ENCODE measurements around the gene RNLS. TPM values are rescaled to one million over a fixed set of nuclear protein-coding genes. Genes with fewer than 3 reads are reported as not detected.

Gene RNLS
- total RNA-seq, 3 donors from 2014 or later, result 9.8 to 12.1 (median 11.8) TPM

- intact Hi-C loops (cut with DNase I, micrococcal nuclease), result no loop called here
- ATAC-seq (peak; percentile 88), DNase-seq (no peak)
- Histone ChIP-seq H3K36me3 (ENCODE audit: low read depth) (no peaks in the 10 kb centered on the region), H3K4me3 (no peak overlapping the region), H3K9me3 (peaks cover 26% of the 10 kb centered on the region), H3K4me1 (ENCODE audit: low read depth) (no peaks in the 10 kb centered on the region)
- TF ChIP-seq CTCF (IDR thresholded peaks at IDR 0.05), result no peak
Measured at GRCh38 chr10:88319960-88320517, 263.1 kb downstream of the RNLS start.

- peak; percentile 27 for ATAC-seq
- DNase-seq, result no peak
Measured at GRCh38 chr10:88318803-88319202, 264.3 kb downstream of the RNLS start.

GRCh38 chr10:88317099-88317498 is 266.0 kb downstream of the RNLS start:
- no peak for ATAC-seq
- DNase-seq, result no peak
- TF ChIP-seq CTCF (IDR thresholded peaks at IDR 0.05), result no peak
- Histone ChIP-seq H3K36me3 (ENCODE audit: low read depth) (no peaks in the 10 kb centered on the region), H3K9me3 (peaks cover 26% of the 10 kb centered on the region), H3K4me3 (no peak overlapping the region), H3K4me1 (ENCODE audit: low read depth) (no peaks in the 10 kb centered on the region)
- intact Hi-C loops (cut with DNase I, micrococcal nuclease), result no loop called here

More at GRCh38 chr10:88318803-88319202, 264.3 kb downstream of the RNLS start:
- peaks cover 26% of the 10 kb centered on the region for H3K9me3 ChIP-seq
- no peak overlapping the region for H3K4me3 ChIP-seq
- TF ChIP-seq CTCF (IDR thresholded peaks at IDR 0.05), result no peak
- no peaks in the 10 kb centered on the region for H3K4me1 ChIP-seq (ENCODE audit: low read depth)
- H3K36me3 ChIP-seq (ENCODE audit: low read depth), result no peaks in the 10 kb centered on the region
- intact Hi-C loops (cut with DNase I, micrococcal nuclease), result no loop called here

GRCh38 chr10:88316292-88316861 is 266.7 kb downstream of the RNLS start:
- TF ChIP-seq CTCF (IDR thresholded peaks at IDR 0.05), result no peak
- intact Hi-C loops (cut with DNase I, micrococcal nuclease), result no loop called here
- ATAC-seq (no peak), DNase-seq (no peak)
- peaks cover 26% of the 10 kb centered on the region for H3K9me3 ChIP-seq
- no peak overlapping the region for H3K4me3 ChIP-seq
- no peaks in the 10 kb centered on the region for H3K36me3 ChIP-seq (ENCODE audit: low read depth)
- H3K4me1 ChIP-seq (ENCODE audit: low read depth), result no peaks in the 10 kb centered on the region

- Histone ChIP-seq H3K36me3 (ENCODE audit: low read depth) (no peaks in the 10 kb centered on the region), H3K4me1 (ENCODE audit: low read depth) (no peaks in the 10 kb centered on the region), H3K4me3 (no peak overlapping the region), H3K9me3 (peaks cover 26% of the 10 kb centered on the region)
- ATAC-seq, result peak; percentile 59
- no peak for TF ChIP-seq CTCF (IDR thresholded peaks at IDR 0.05)
- intact Hi-C loops (cut with DNase I, micrococcal nuclease), result no loop called here
- DNase-seq, result no peak
Measured at GRCh38 chr10:88315755-88316154, 267.4 kb downstream of the RNLS start.

Data from mucosa of descending colon (tissue), 3 donors.